H1 (cell line): Measurements from ENCODE around the gene RFX6. TPM values are rescaled to one million over a fixed set of nuclear protein-coding genes. Genes with fewer than 3 reads are reported as not detected.

ENCODE experiments used
- polyA plus RNA-seq, 7 experiments: library from polyadenylated mRNA; depleted of rRNA in 3 of 7; stranded (reverse) in 5 of 7; unstranded in 2 of 7; fragments of >200 nt in 5 of 7; fragments of 200-250 nt in 2 of 7; gene quantifications; 1 replicate in 5 of 7; 2 replicates in 1 of 7; 4 replicates in 1 of 7; pipeline versions ENCODE4 v1.2.1 to v1.2.3, GENCODE V29; 2011 to 2013; ENCODE audit warnings: missing spikeins in 2 of 7, mixed read lengths in 2 of 7
- total RNA-seq: library from RNA; stranded (reverse); fragmentation: NEBNext Ultra II Directional; extraction: Animal tissue kit (Norgen Biotek cat#: 25700); gene quantifications from 2 replicates; pipeline ENCODE4 v1.2.1, GENCODE V29; 2021
- TF ChIP-seq, protein P1 (sequence below), 3 experiments: IDR thresholded peaks; 1 replicate in 2 of 3; 2 replicates in 1 of 3; pipeline versions ENCODE4 v1.5.1 to v1.6.1; 2011; ENCODE audit warnings: low read length in 3 of 3, mild to moderate bottlenecking in 3 of 3, inconsistent platforms in 2 of 3, low read depth in 1 of 3, moderate library complexity in 1 of 3; ENCODE audit not compliant: insufficient read depth in 1 of 3; ENCODE audit errors: control extremely low read depth in 1 of 3

Gene RFX6
- total and polyA plus RNA-seq, 2 of the 8 experiments (the other 6 are each of a cell fraction or from before 2014, with no cell fraction given), result not detected

- TF ChIP-seq, protein P1, sequence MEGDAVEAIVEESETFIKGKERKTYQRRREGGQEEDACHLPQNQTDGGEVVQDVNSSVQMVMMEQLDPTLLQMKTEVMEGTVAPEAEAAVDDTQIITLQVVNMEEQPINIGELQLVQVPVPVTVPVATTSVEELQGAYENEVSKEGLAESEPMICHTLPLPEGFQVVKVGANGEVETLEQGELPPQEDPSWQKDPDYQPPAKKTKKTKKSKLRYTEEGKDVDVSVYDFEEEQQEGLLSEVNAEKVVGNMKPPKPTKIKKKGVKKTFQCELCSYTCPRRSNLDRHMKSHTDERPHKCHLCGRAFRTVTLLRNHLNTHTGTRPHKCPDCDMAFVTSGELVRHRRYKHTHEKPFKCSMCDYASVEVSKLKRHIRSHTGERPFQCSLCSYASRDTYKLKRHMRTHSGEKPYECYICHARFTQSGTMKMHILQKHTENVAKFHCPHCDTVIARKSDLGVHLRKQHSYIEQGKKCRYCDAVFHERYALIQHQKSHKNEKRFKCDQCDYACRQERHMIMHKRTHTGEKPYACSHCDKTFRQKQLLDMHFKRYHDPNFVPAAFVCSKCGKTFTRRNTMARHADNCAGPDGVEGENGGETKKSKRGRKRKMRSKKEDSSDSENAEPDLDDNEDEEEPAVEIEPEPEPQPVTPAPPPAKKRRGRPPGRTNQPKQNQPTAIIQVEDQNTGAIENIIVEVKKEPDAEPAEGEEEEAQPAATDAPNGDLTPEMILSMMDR (IDR thresholded peaks at IDR 0.05; ENCODE audit: control extremely low read depth in 1 of 3, insufficient read depth in 1 of 3, low read depth in 1 of 3, low read length in 3 of 3), result peak in 2 of 3 experiments; percentile 64 to 73; a peak in 3 of 4 replicates
- TF ChIP-seq, all 59 proteins: peak for 3
Observed at GRCh38 chr6:116969211-116969863, 92.3 kb downstream of the RFX6 start (continued).
